Measurements from ENCODE around the gene SCAANT1.

DNA sequence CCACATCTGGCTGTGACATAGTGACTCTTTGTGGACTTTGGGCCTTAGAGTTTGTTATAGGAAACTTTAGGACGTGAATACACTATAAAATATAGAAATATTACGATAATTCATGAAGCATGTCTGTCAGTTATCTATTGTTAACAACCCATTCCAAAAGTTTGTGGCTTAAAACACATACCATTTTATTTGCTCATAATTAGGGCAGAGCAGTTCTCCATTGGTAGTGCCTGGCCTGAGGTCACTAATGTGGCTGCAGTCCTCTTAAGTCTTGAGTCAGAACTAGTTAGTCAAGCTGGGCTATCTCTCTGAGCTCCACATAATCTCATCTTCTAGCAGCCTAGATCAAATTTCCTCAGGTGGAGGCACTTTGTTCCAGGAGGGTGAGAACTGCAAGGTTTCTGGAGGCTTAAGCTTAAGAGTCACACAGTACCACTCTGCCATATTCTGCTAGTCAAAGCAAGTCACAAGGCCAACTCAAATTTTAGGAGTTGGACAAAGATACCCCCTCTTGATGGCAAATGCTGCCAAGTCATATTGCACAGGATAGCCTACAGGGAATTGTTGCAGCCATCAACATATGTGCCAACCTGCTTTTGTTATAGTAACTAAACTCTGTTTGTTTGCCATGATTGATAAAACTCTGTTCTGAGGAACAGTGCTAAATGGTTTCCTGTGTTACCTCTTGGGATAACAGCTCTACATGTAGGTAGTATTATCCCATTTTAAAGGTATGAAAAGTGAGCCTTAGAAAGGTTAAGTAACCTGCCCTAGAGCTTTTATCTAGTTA, 39.9 kb downstream of the SCAANT1 start:
- no peak for TF ChIP-seq POLR2A (IDR thresholded peaks at IDR 0.05)
- TF ChIP-seq, protein P1, sequence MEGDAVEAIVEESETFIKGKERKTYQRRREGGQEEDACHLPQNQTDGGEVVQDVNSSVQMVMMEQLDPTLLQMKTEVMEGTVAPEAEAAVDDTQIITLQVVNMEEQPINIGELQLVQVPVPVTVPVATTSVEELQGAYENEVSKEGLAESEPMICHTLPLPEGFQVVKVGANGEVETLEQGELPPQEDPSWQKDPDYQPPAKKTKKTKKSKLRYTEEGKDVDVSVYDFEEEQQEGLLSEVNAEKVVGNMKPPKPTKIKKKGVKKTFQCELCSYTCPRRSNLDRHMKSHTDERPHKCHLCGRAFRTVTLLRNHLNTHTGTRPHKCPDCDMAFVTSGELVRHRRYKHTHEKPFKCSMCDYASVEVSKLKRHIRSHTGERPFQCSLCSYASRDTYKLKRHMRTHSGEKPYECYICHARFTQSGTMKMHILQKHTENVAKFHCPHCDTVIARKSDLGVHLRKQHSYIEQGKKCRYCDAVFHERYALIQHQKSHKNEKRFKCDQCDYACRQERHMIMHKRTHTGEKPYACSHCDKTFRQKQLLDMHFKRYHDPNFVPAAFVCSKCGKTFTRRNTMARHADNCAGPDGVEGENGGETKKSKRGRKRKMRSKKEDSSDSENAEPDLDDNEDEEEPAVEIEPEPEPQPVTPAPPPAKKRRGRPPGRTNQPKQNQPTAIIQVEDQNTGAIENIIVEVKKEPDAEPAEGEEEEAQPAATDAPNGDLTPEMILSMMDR (IDR thresholded peaks at IDR 0.05): no peak
